Osteocyte (in vitro differentiated cells): ENCODE data around the gene NLRP3. TPM values are rescaled to one million over a fixed set of nuclear protein-coding genes. Genes with fewer than 3 reads are reported as not detected.

Experiments
- DNase-seq: peaks from one replicate; pipeline ENCODE4 v3.0.0; 2021; ENCODE audit warnings: mixed read lengths; ENCODE audit not compliant: unreplicated experiment; ENCODE audit errors: extremely low spot score
- H3K27ac Mint-ChIP-seq: one replicate; pipeline ENCODE4 v1.8.0; 2021; ENCODE audit warnings: mild to moderate bottlenecking, mixed read lengths; ENCODE audit not compliant: unreplicated experiment
- H3K27me3 Mint-ChIP-seq: one replicate; pipeline ENCODE4 v1.8.0; 2021; ENCODE audit warnings: mixed read lengths; ENCODE audit not compliant: unreplicated experiment
- H3K36me3 Mint-ChIP-seq: one replicate; pipeline ENCODE4 v1.8.0; 2021; ENCODE audit warnings: mixed read lengths; ENCODE audit not compliant: unreplicated experiment
- H3K4me1 Mint-ChIP-seq: one replicate; pipeline ENCODE4 v1.8.0; 2021; ENCODE audit warnings: mixed read lengths; ENCODE audit not compliant: unreplicated experiment
- H3K4me3 Mint-ChIP-seq: one replicate; pipeline ENCODE4 v1.8.0; 2021; ENCODE audit warnings: mild to moderate bottlenecking, moderate library complexity, mixed read lengths; ENCODE audit not compliant: unreplicated experiment
- H3K9me3 Mint-ChIP-seq: one replicate; pipeline ENCODE4 v1.8.0; 2021; ENCODE audit warnings: mixed read lengths; ENCODE audit not compliant: unreplicated experiment
- total RNA-seq: library from RNA; stranded (reverse); gene quantifications from 2 replicates; pipeline ENCODE4 v1.2.1, GENCODE V29; 2021
- TF ChIP-seq, protein P1 (sequence below): fragments of 200-600 bp; sonication (generic); IDR thresholded peaks from 2 replicates; pipeline ENCODE4 v1.5.0; 2021; ENCODE audit warnings: antibody characterized with exemption, mild to moderate bottlenecking, moderate library complexity

Gene NLRP3
- total RNA-seq, 1 donor from 2014 or later: 0.16 TPM

DNA sequence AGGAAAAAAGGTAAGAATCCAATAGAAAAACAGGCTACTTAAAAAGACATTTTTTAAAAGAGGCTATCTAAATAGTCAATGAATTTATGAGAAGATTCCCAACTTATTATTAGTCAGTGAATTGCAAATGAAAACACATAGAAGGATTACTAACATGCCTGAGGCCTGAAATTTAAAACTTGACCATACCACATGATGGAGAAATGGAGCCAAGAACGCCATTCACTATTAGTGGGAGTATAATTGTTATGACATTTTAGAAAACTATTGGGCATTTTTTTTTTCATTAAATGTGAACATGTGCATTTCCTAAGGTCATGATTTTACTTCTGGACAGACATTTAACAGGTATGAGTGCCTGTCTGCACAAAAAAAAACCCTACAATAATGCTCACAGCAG, 66.8 kb downstream of the NLRP3 start:
- H3K4me3 Mint-ChIP-seq: no peak overlapping the region
- DNase-seq: no peak
- TF ChIP-seq, protein P1, sequence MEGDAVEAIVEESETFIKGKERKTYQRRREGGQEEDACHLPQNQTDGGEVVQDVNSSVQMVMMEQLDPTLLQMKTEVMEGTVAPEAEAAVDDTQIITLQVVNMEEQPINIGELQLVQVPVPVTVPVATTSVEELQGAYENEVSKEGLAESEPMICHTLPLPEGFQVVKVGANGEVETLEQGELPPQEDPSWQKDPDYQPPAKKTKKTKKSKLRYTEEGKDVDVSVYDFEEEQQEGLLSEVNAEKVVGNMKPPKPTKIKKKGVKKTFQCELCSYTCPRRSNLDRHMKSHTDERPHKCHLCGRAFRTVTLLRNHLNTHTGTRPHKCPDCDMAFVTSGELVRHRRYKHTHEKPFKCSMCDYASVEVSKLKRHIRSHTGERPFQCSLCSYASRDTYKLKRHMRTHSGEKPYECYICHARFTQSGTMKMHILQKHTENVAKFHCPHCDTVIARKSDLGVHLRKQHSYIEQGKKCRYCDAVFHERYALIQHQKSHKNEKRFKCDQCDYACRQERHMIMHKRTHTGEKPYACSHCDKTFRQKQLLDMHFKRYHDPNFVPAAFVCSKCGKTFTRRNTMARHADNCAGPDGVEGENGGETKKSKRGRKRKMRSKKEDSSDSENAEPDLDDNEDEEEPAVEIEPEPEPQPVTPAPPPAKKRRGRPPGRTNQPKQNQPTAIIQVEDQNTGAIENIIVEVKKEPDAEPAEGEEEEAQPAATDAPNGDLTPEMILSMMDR: no peak
- H3K27ac Mint-ChIP-seq: peak overlapping the region; percentile 89
- H3K27me3 Mint-ChIP-seq: peaks cover 9% of the 10 kb centered on the region
- H3K4me1 Mint-ChIP-seq: peaks cover 20% of the 10 kb centered on the region
- H3K36me3 Mint-ChIP-seq: no peaks in the 10 kb centered on the region
- no peaks in the 10 kb centered on the region for H3K9me3 Mint-ChIP-seq

DNA sequence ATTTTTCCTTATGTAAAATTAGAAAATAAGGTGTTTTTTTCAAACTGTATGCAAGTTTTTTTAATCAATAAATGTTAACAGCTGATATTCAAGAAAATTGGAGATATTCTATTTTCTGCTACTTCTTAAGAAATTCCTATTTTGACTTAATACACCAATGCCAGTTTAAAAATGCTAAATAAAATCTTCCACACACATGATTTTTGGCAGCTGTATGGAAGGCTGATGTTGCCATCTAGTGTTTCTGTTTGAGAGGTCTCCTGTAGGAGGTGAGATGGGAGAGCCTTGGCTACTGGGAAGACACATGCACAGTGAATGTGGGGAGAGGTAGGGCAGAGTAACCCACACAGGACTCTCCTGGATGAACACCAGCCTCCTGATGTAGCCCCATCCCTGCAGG, 71.1 kb downstream of the NLRP3 start:
- Mint-ChIP-seq H3K36me3 (no peaks in the 10 kb centered on the region), H3K4me1 (peaks cover 17% of the 10 kb centered on the region), H3K9me3 (no peaks in the 10 kb centered on the region), H3K4me3 (no peak overlapping the region), H3K27ac (no peak overlapping the region), H3K27me3 (peaks cover 40% of the 10 kb centered on the region)
- TF ChIP-seq, protein P1: peak; percentile 78
- DNase-seq: no peak

DNA sequence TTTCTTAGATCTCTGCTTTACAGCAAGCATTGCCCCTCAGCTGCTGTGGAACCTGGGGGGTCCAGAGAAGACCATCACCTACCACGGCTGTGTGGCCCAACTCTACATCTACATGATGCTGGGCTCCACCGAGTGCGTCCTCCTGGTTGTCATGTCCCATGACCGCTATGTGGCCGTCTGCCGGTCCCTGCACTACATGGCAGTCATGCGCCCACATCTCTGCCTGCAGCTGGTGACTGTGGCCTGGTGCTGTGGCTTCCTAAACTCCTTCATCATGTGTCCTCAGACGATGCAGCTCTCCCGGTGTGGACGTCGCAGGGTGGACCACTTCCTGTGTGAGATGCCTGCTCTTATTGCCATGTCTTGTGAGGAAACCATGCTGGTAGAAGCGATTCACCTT, 75.4 kb downstream of the NLRP3 start:
- Mint-ChIP-seq H3K4me1 (peaks cover 8% of the 10 kb centered on the region), H3K4me3 (no peak overlapping the region), H3K27ac (no peak overlapping the region), H3K9me3 (no peaks in the 10 kb centered on the region), H3K36me3 (no peaks in the 10 kb centered on the region), H3K27me3 (peaks cover 44% of the 10 kb centered on the region)
- no peak for DNase-seq
- TF ChIP-seq, protein P1: no peak

DNA sequence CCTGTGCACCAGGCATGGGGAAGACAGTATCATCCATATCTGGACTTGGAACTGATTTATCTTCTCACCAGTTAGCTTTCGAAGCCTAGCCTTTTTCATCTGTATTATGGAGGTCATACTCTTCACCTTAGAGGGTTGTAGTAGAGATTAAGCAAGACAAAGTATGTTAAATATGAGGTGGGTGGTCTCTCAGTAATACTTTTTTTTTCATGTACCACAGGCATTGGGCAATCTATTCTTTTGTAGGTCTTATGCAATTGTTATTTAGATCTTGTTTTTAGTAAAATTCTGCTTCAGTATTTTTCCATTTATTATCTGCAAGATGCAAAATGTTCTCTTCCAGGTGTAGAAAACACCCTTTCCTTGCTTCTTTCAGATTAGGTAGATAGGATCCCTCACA, 77.1 kb downstream of the NLRP3 start:
- TF ChIP-seq, protein P1: no peak
- peaks cover 17% of the 10 kb centered on the region for H3K4me1 Mint-ChIP-seq
- H3K9me3 Mint-ChIP-seq: no peaks in the 10 kb centered on the region
- DNase-seq: no peak
- H3K36me3 Mint-ChIP-seq: no peaks in the 10 kb centered on the region
- no peak overlapping the region for H3K4me3 Mint-ChIP-seq
- no peak overlapping the region for H3K27ac Mint-ChIP-seq
- peaks cover 37% of the 10 kb centered on the region for H3K27me3 Mint-ChIP-seq

DNA sequence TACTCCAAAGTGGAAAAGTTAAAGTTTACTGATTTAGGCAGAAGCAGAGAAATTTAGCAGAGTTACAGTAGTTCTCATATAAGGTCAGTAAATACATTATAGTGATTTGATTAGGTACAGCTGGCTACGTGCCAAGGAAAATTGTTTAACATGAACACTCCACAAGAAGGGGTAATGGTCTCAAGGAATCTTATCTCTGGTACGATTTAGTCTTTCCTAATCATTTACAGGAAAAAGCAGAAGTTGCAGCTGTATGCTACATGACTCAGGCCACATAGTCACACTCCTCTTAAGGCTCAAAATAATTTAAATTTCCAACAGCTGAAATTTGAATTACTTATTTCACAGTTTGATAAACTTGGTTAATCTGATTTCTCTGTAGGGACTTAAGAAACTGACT, 78.8 kb downstream of the NLRP3 start:
- no peak overlapping the region for H3K27ac Mint-ChIP-seq

More for the DNA sequence above, 78.8 kb downstream of the NLRP3 start:
- H3K4me3 Mint-ChIP-seq: no peak overlapping the region
- H3K4me1 Mint-ChIP-seq: peaks cover 17% of the 10 kb centered on the region
- no peaks in the 10 kb centered on the region for H3K36me3 Mint-ChIP-seq
- TF ChIP-seq, protein P1: no peak
- H3K27me3 Mint-ChIP-seq: peaks cover 25% of the 10 kb centered on the region
- DNase-seq: no peak
- no peaks in the 10 kb centered on the region for H3K9me3 Mint-ChIP-seq
